LNCAP (cell line): ENCODE measurements around the gene ZNF160.

Experiments used
- TF ChIP-seq, protein P1 (sequence below): fragments of 450-650 bp; IDR thresholded peaks from 2 replicates; pipeline ENCODE4 v1.5.1; 2017; ENCODE audit warnings: mild to moderate bottlenecking

The ZNF160 gene

DNA sequence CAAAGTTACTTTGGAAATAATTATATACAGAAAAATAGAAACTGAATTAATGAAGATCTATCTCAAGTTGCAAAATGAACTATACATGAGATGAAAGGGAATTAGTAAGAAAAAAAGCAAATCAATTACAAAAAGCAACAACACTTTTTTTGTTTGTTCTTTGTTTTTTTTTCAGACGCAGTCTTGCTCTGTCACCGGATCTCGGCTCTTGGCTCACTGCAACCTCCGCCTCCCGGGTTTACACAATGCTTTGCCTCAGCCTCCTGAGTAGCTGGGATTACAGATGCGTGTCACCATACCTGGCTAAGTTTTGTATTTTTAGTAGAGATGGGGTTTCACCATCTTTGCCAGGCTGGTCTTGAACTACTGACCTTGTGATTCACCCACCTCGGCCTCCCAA is 27.3 kb upstream of the ZNF160 start:
- TF ChIP-seq, protein P1, sequence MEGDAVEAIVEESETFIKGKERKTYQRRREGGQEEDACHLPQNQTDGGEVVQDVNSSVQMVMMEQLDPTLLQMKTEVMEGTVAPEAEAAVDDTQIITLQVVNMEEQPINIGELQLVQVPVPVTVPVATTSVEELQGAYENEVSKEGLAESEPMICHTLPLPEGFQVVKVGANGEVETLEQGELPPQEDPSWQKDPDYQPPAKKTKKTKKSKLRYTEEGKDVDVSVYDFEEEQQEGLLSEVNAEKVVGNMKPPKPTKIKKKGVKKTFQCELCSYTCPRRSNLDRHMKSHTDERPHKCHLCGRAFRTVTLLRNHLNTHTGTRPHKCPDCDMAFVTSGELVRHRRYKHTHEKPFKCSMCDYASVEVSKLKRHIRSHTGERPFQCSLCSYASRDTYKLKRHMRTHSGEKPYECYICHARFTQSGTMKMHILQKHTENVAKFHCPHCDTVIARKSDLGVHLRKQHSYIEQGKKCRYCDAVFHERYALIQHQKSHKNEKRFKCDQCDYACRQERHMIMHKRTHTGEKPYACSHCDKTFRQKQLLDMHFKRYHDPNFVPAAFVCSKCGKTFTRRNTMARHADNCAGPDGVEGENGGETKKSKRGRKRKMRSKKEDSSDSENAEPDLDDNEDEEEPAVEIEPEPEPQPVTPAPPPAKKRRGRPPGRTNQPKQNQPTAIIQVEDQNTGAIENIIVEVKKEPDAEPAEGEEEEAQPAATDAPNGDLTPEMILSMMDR = no peak

DNA sequence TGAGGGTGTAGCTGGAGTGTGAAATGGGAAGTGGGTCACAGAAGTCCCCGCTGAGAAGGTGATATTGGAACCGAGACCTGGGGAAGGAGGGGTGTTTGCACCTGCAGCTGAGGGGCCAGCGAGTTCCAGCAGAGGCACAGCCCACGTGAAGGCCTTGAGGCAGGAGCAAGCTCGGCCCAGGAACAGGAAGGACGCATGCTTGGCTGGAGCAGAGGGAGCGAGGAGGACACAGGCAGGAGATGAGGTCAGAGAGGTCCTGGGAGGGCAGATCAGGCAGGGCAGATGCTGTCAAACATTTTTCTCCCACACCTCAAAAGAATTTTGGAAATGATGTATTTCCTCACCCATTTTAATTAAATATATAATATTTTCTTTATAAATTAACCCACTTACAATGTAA is 20.2 kb upstream of the ZNF160 start:
- TF ChIP-seq, protein P1 = no peak

DNA sequence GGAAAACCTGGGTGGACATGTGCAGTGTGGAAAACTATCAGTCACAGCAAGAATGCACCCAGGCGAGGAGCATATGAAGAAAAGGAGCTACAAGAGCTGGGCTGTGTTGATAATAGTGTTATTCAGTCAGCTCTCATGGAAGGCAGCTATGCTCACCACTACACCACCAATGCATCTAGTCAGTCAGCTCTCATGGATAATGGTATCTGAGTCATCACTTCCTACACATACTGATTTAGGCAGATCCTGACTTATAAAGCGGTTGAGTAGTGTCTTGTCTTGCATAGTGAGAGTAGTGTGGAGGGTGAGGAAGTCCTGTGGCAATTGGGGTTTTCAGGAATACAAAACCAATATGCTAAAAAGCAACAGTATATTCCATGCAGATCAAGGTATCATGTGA is 9.1 kb upstream of the ZNF160 start:
- TF ChIP-seq, protein P1 = no peak

DNA sequence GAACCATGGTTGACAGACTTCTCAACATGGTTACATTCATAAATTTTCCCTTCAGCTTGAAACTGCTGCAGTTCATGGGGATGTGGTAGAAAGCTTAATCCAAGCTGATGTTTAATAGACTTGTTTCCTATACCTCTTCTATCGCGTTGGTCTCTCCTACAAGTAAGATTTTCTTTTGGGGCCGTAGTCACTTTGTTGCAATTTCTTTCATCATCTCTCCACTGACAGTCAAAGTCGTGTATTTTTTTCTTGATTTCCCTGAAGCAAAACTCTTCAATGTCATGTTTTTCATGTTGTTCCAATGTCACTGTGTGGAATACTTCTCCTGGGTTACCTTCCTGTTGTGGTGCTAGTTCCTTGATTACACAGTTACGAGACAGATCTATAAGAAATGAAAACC is 6.3 kb upstream of the ZNF160 start:
- TF ChIP-seq, protein P1 = no peak

DNA sequence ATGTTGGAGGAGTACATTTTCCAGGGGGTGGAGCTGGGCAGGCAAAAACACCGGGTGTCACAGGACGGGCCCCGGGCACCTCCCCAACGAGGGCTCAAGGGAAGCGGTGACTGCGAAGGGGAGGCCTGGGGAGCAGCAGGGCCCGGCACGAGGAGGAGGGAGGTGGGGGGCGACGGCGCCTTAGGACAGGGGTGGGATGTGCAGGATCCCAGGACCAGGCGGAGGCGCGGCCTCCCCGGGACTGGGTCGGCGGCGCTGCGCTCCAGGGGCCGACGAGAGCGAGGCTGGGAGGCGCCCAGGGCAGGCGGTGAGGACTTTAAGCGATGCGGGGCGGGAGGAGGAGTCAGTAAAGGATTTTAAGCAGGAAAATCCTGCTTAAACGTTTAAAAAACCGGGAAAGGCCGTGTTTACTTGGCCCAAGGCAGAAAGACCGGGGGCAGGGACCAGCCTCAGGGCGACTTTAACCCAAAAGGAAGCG is 427 bp downstream of the ZNF160 start:
- TF ChIP-seq, protein P1 = no peak

DNA sequence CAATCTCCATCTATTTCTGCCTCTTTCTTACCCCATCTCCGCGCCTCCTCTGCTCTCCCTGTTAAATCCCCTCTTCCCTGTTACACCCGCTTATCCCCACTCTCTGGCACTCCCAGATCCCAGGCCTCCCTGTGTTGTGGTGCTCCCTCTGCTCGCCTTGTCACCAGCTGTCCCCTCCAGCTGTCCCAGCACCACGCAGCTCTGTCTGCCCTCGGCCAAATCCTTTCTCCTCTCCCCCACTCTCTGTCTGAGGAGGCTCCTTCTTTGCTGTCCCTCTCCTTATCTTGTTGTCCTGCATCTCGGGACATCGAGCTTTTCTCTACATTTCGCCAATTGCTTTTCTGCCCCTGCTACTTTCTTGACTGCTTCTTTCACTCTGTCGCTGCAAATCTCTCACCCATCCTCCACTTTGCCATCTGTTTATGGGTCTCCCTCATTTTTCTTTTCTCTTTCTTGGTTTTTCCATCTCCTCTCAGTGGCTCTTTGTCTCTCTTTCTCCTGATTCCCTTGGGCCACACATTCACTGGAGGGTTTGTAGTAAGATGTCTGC is 941 bp downstream of the ZNF160 start:
- TF ChIP-seq, protein P1 = no peak

DNA sequence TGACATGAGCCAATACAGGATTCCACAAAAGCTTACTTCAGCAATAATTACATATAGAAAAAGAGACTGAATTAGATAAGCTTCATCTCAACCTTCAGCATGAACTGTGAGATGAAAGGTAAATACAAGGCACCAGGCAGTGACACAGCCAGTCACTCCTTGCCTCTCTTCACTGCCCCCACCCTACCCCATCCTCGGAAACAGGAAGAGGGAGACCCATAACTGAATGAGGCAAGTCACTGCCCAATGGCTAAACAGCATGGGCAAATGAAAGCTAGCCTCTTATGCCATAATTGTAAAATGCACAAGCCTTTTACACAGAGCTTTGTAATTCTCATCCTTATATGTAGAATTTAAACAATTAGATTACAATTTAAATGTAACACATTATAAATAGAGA is 1.7 kb downstream of the ZNF160 start:
- TF ChIP-seq, protein P1 = no peak
